Colon (tissue), 2 donors: ENCODE measurements around the gene LRRN1.
"Not testable (repeated sequence)": the region's sequence is repeated elsewhere in the genome, so short reads cannot be mapped to it uniquely, and the experiment has no call there.

Source experiments
- FAIRE-seq: peaks from 2 replicates; lab custom pipeline; 2012; peaks lifted over from hg19 to GRCh38; lab: Jason Lieb, UNC
- donor health status: control.
- donor health status: control.

LRRN1 gene

GRCh38 chr3:3813013-3813412, 13.8 kb downstream of the LRRN1 start:
- no peak for FAIRE-seq

GRCh38 chr3:3815206-3815605, 16.0 kb downstream of the LRRN1 start:
- no peak for FAIRE-seq

GRCh38 chr3:3816034-3816433, 16.8 kb downstream of the LRRN1 start:
- no peak for FAIRE-seq

GRCh38 chr3:3817865-3818264, 18.6 kb downstream of the LRRN1 start:
- no peak for FAIRE-seq

GRCh38 chr3:3821777-3822176, 22.5 kb downstream of the LRRN1 start:
- no peak for FAIRE-seq

- FAIRE-seq, result no peak
These were observed 25.8 kb downstream of the LRRN1 start for GRCh38 chr3:3825035-3825434.

GRCh38 chr3:3826521-3826920, 27.3 kb downstream of the LRRN1 start:
- no peak for FAIRE-seq

- no peak for FAIRE-seq
These were observed 27.9 kb downstream of the LRRN1 start for GRCh38 chr3:3827111-3827510.

GRCh38 chr3:3828417-3828816, 29.2 kb downstream of the LRRN1 start:
- FAIRE-seq, result not testable (repeated sequence)

- no peak for FAIRE-seq
These were observed 37.6 kb downstream of the LRRN1 start for GRCh38 chr3:3836845-3837244.

- no peak for FAIRE-seq
These were observed 43.1 kb downstream of the LRRN1 start for GRCh38 chr3:3842356-3842755.

GRCh38 chr3:3847994-3848922, 49.0 kb downstream of the LRRN1 start:
- FAIRE-seq, result no peak

GRCh38 chr3:3848923-3849275, 49.7 kb downstream of the LRRN1 start:
- no peak for FAIRE-seq

- no peak for FAIRE-seq
These were observed 52.5 kb downstream of the LRRN1 start for GRCh38 chr3:3851621-3852323.

GRCh38 chr3:3853544-3853943, 54.3 kb downstream of the LRRN1 start:
- FAIRE-seq, result no peak

GRCh38 chr3:3855056-3855455, 55.8 kb downstream of the LRRN1 start:
- FAIRE-seq, result no peak

GRCh38 chr3:3860235-3860634, 61.0 kb downstream of the LRRN1 start:
- no peak for FAIRE-seq

- no peak for FAIRE-seq
These were observed 63.3 kb downstream of the LRRN1 start for GRCh38 chr3:3862534-3862933.

- FAIRE-seq, result no peak
These were observed 76.3 kb downstream of the LRRN1 start for GRCh38 chr3:3875491-3875890.

- FAIRE-seq, result no peak
These were observed 81.8 kb downstream of the LRRN1 start for GRCh38 chr3:3881050-3881449.

GRCh38 chr3:3887311-3887710, 88.1 kb downstream of the LRRN1 start:
- not testable (repeated sequence) for FAIRE-seq

GRCh38 chr3:3893590-3893989, 94.4 kb downstream of the LRRN1 start:
- FAIRE-seq, result no peak
